Measurements from ENCODE around the gene CCDC9B. TPM values are rescaled to one million over a fixed set of nuclear protein-coding genes. Genes with fewer than 3 reads are reported as not detected.

CCDC9B gene
- total and polyA plus RNA-seq, 2 of the 4 experiments (the other 2 are of a cell fraction) = 19.7 to 30.9 TPM

DNA sequence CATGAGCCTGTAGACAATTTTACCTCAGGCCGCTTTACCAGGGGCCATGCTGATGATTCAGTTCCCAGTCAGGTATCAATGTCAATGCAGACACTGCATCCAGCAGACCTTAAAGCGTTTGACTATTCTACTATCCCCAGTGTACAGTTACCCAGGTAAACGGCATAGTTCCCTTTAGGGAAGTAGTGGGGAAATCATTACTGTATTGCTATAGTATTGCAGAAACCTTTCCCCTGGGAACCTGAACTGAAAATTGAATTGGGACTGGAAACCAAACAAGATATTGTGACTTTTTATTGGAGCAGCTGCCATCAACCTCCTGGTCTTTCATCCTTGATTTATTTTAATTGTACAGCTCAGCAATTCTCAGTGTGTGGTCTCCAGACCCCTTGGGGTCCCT, 23.8 kb downstream of the CCDC9B start:
- H2AK5ac ChIP-seq (ENCODE audit: low read depth, low read length) = no peak overlapping the region
- in situ Hi-C loops (cut with MboI; ENCODE audit: low sequenced_read_pairs) (no loop called here), dilution Hi-C loops (cut with HindIII; ENCODE audit: low sequenced_read_pairs, unreplicated experiment) (no loop called here), intact Hi-C loops (cut with micrococcal nuclease) (no loop called here)
- H4K8ac ChIP-seq (ENCODE audit: low read depth in 2 of 2, low read length in 2 of 2) = no peak overlapping the region
- no peak overlapping the region for H2BK15ac ChIP-seq (ENCODE audit: low read depth, low read length)
- H3K23ac ChIP-seq (ENCODE audit: low read depth, low read length) = no peak overlapping the region
- H2BK120ac ChIP-seq (ENCODE audit: low read depth, low read length) = no peak overlapping the region
- no peak overlapping the region for H3K9ac ChIP-seq (ENCODE audit: low read depth, low read length)
- no peaks in the 10 kb centered on the region for H3K9me1 ChIP-seq (ENCODE audit: insufficient read depth, low read length)
- H3K4me2 ChIP-seq (ENCODE audit: low read depth, low read length) = no peak overlapping the region
- H3K27me3 ChIP-seq (ENCODE audit: control insufficient read depth, insufficient read depth, low read length) = peaks cover 29% of the 10 kb centered on the region
- no CpG with 5 or more reads among the region's 3 CpGs for WGBS, 2 experiments (ENCODE audit: extremely low coverage in 2 of 2, insufficient read length in 1 of 2)
- H3K4ac ChIP-seq (ENCODE audit: low read depth, low read length) = no peak overlapping the region
- H3K36me3 ChIP-seq (ENCODE audit: control insufficient read depth, insufficient read depth, low read length) = no peaks in the 10 kb centered on the region
- no peak for ATAC-seq (ENCODE audit: low read depth)
- no peak overlapping the region for H2BK5ac ChIP-seq (ENCODE audit: low read depth, low read length, poor library complexity, severe bottlenecking)
- no peak overlapping the region for H4K91ac ChIP-seq (ENCODE audit: insufficient read depth, low read depth, low read length)
- H3K79me1 ChIP-seq (ENCODE audit: low read depth in 1 of 2, low read length in 2 of 2) = no peaks in the 10 kb centered on the region
- H2BK20ac ChIP-seq (ENCODE audit: low read depth, low read length) = no peak overlapping the region
- DNase-seq = no peak
- POLR2A ChIA-PET (ENCODE audit: unreplicated experiment) = no interaction called here
- H2AK9ac ChIP-seq (replicated peaks; ENCODE audit: low read depth, low read length, poor library complexity) = no peak overlapping the region
- H4K5ac ChIP-seq (ENCODE audit: low read depth, low read length) = no peak overlapping the region
- H2AFZ ChIP-seq (replicated peaks; ENCODE audit: low read length, poor library complexity) = no peak overlapping the region
- H4K20me1 ChIP-seq (ENCODE audit: insufficient read depth, low read length) = no peaks in the 10 kb centered on the region
- no peak overlapping the region for H3K56ac ChIP-seq (ENCODE audit: extremely low read depth, insufficient read depth, low read length)
- no TSS peak for BruUV-seq (replicated peaks)
- H3K14ac ChIP-seq (replicated peaks; ENCODE audit: low read depth, low read length) = no peak overlapping the region
- no peaks in the 10 kb centered on the region for H3K9me3 ChIP-seq (ENCODE audit: control insufficient read depth, insufficient read depth, low read length)
- no peak overlapping the region for H3K4me3 ChIP-seq (ENCODE audit: insufficient read depth, low read depth, low read length)
- H3K27ac ChIP-seq (ENCODE audit: insufficient read depth, low read length) = no peak overlapping the region
- no peak overlapping the region for H3K18ac ChIP-seq (ENCODE audit: low read depth, low read length)
- TF ChIP-seq NFE2L2 (IDR thresholded peaks at IDR 0.05; ENCODE audit: low read depth, low read length) (no peak), MAZ (IDR thresholded peaks at IDR 0.05; ENCODE audit: borderline replicate concordance, low read depth, low read length) (no peak), MAFK (IDR thresholded peaks at IDR 0.05; ENCODE audit: low read depth, low read length) (no peak), CEBPB (IDR thresholded peaks at IDR 0.05; ENCODE audit: low read depth, low read length) (no peak), FOS (IDR thresholded peaks at IDR 0.05; ENCODE audit: low read depth, low read length) (no peak), POLR2A (IDR thresholded peaks at IDR 0.05; ENCODE audit: low read depth, low read length) (no peak), RAD21 (IDR thresholded peaks at IDR 0.05; ENCODE audit: low read length) (no peak)
- TF ChIP-seq, protein P1, sequence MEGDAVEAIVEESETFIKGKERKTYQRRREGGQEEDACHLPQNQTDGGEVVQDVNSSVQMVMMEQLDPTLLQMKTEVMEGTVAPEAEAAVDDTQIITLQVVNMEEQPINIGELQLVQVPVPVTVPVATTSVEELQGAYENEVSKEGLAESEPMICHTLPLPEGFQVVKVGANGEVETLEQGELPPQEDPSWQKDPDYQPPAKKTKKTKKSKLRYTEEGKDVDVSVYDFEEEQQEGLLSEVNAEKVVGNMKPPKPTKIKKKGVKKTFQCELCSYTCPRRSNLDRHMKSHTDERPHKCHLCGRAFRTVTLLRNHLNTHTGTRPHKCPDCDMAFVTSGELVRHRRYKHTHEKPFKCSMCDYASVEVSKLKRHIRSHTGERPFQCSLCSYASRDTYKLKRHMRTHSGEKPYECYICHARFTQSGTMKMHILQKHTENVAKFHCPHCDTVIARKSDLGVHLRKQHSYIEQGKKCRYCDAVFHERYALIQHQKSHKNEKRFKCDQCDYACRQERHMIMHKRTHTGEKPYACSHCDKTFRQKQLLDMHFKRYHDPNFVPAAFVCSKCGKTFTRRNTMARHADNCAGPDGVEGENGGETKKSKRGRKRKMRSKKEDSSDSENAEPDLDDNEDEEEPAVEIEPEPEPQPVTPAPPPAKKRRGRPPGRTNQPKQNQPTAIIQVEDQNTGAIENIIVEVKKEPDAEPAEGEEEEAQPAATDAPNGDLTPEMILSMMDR (conservative IDR thresholded peaks at IDR 0.05; ENCODE audit: low read depth, low read length) = no peak
- TF ChIP-seq, protein P2, sequence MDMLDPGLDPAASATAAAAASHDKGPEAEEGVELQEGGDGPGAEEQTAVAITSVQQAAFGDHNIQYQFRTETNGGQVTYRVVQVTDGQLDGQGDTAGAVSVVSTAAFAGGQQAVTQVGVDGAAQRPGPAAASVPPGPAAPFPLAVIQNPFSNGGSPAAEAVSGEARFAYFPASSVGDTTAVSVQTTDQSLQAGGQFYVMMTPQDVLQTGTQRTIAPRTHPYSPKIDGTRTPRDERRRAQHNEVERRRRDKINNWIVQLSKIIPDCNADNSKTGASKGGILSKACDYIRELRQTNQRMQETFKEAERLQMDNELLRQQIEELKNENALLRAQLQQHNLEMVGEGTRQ (IDR thresholded peaks at IDR 0.05; ENCODE audit: low read depth, low read length) = no peak
- TF ChIP-seq, protein P3, sequence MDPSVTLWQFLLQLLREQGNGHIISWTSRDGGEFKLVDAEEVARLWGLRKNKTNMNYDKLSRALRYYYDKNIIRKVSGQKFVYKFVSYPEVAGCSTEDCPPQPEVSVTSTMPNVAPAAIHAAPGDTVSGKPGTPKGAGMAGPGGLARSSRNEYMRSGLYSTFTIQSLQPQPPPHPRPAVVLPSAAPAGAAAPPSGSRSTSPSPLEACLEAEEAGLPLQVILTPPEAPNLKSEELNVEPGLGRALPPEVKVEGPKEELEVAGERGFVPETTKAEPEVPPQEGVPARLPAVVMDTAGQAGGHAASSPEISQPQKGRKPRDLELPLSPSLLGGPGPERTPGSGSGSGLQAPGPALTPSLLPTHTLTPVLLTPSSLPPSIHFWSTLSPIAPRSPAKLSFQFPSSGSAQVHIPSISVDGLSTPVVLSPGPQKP (IDR thresholded peaks at IDR 0.05; ENCODE audit: borderline replicate concordance, low read depth, low read length) = no peak
- CTCF ChIA-PET = no interaction called here
- no peaks in the 10 kb centered on the region for H3K4me1 ChIP-seq (ENCODE audit: control insufficient read depth, insufficient read depth, low read length)

All from IMR-90 (cell line).